K562 (cell line): ENCODE data around the gene PEX10. TPM values are rescaled to one million over a fixed set of nuclear protein-coding genes. Genes with fewer than 3 reads are reported as not detected.

Experiments
- ATF4 ChIP-seq: fragments of 450-650 bp; formaldehyde crosslinking; IDR thresholded peaks from 2 replicates; pipeline ENCODE4 v1.4.0; 2022; ENCODE audit warnings: mild to moderate bottlenecking, moderate library complexity
- BRD9 ChIP-seq: fragments of 450-650 bp; IDR thresholded peaks from 2 replicates; pipeline ENCODE4 v1.6.1; 2018; ENCODE audit warnings: low read depth; ENCODE audit not compliant: partially characterized antibody
- CBFA2T2 ChIP-seq: fragments of 450-650 bp; conservative IDR thresholded peaks from 2 replicates; pipeline ENCODE4 v1.6.1; 2017; ENCODE audit warnings: mild to moderate bottlenecking
- CBX2 ChIP-seq: fragments of 200-600 bp; sonication (generic); IDR thresholded peaks from one replicate; pipeline ENCODE4 v1.6.1; 2012; ENCODE audit warnings: mild to moderate bottlenecking, low read length, inconsistent platforms; ENCODE audit not compliant: insufficient read depth, poor library complexity, severe bottlenecking
- COPS2 ChIP-seq: fragments of 450-650 bp; conservative IDR thresholded peaks from 2 replicates; pipeline ENCODE4 v1.6.1; 2016; ENCODE audit warnings: mild to moderate bottlenecking, moderate library complexity
- EGR1 ChIP-seq: fragments of 450-650 bp; conservative IDR thresholded peaks from 2 replicates; pipeline ENCODE4 v1.6.1; 2017; ENCODE audit warnings: mild to moderate bottlenecking
- EHMT2 ChIP-seq: fragments of 450-650 bp; IDR thresholded peaks from 2 replicates; pipeline ENCODE4 v1.6.1; 2018; ENCODE audit warnings: antibody characterized with exemption
- EZH2 ChIP-seq: IDR thresholded peaks from 2 replicates; pipeline ENCODE4 v1.6.1; 2012; ENCODE audit warnings: low read depth, mild to moderate bottlenecking, inconsistent platforms, low read length, borderline replicate concordance
- FOXJ2 ChIP-seq: fragments of 200-800 bp; sonication (Bioruptor generic); IDR thresholded peaks from 2 replicates; pipeline ENCODE4 v1.6.1; 2016; ENCODE audit warnings: missing genetic modification characterization, missing compliant biosample characterization
- HBP1 ChIP-seq: fragments of 450-650 bp; formaldehyde crosslinking; IDR thresholded peaks from 2 replicates; pipeline ENCODE4 v1.4.0; 2022; ENCODE audit warnings: missing genetic modification characterization
- HNRNPL ChIP-seq: fragments of 200-400 bp; formaldehyde crosslinking; IDR thresholded peaks from 2 replicates; pipeline ENCODE4 v1.6.1; 2017; ENCODE audit warnings: low read depth, mild to moderate bottlenecking, low read length
- KDM2B ChIP-seq: fragments of 250-450 bp; sonication (Bioruptor Pico); IDR thresholded peaks from 2 replicates; pipeline ENCODE4 v1.8.0; 2021; ENCODE audit warnings: mild to moderate bottlenecking, moderate library complexity
- MCM3 ChIP-seq: fragments of 450-650 bp; IDR thresholded peaks from 2 replicates; pipeline ENCODE4 v1.6.1; 2016
- NCOA2 ChIP-seq, 2 experiments: fragments of 450-650 bp; IDR thresholded peaks; 2 replicates each; pipeline ENCODE4 v1.6.1; 2018; ENCODE audit warnings: mild to moderate bottlenecking in 2 of 2, moderate library complexity in 1 of 2; ENCODE audit not compliant: partially characterized antibody in 2 of 2
- NR1H2 ChIP-seq: sonication (generic); formaldehyde crosslinking; IDR thresholded peaks from 2 replicates; pipeline ENCODE4 v1.4.0; 2020; ENCODE audit warnings: mild to moderate bottlenecking, missing genetic modification reagents
- RB1 ChIP-seq: fragments of 450-650 bp; IDR thresholded peaks from 2 replicates; pipeline ENCODE4 v1.6.1; 2017; ENCODE audit warnings: low read depth, mild to moderate bottlenecking
- RNF2 ChIP-seq: sonication (generic); IDR thresholded peaks from 2 replicates; pipeline ENCODE4 v1.6.1; 2016
- SP2 ChIP-seq: IDR thresholded peaks from 2 replicates; pipeline ENCODE4 v1.6.1; 2011; ENCODE audit warnings: mild to moderate bottlenecking, low read depth, low read length, moderate library complexity; ENCODE audit not compliant: poor library complexity, severe bottlenecking; ENCODE audit errors: extremely low read depth
- TCF7 ChIP-seq: sonication (generic); IDR thresholded peaks from 2 replicates; pipeline ENCODE4 v1.6.1; 2016; ENCODE audit warnings: antibody characterized with exemption, borderline replicate concordance
- TEAD4 ChIP-seq, 2 experiments: sonication (generic) in 1 of 2; formaldehyde crosslinking in 1 of 2; IDR thresholded peaks; 2 replicates each; pipeline versions ENCODE4 v1.6.1 to v1.8.0; 2012 to 2022; ENCODE audit warnings: borderline replicate concordance in 1 of 2, inconsistent platforms in 1 of 2, low read length in 1 of 2, mild to moderate bottlenecking in 1 of 2, missing genetic modification reagents in 1 of 2
- THRAP3 ChIP-seq: fragments of 450-650 bp; IDR thresholded peaks from 2 replicates; pipeline ENCODE4 v1.6.1; 2016; ENCODE audit warnings: mild to moderate bottlenecking, inconsistent platforms, borderline replicate concordance
- TSC22D4 ChIP-seq: fragments of 450-650 bp; IDR thresholded peaks from 2 replicates; pipeline ENCODE4 v1.6.1; 2016; ENCODE audit warnings: missing genetic modification characterization, missing biosample characterization, control low read depth
- ZNF124 ChIP-seq: sonication (generic); formaldehyde crosslinking; IDR thresholded peaks from 2 replicates; pipeline ENCODE4 v1.8.1; 2022; ENCODE audit warnings: missing genetic modification reagents
- ZNF408 ChIP-seq: fragments of 250-450 bp; sonication (Bioruptor Pico); IDR thresholded peaks from 2 replicates; pipeline ENCODE4 v1.4.0; 2020; ENCODE audit warnings: low read depth, mild to moderate bottlenecking, moderate library complexity
- ZSCAN29 ChIP-seq: fragments of 450-650 bp; IDR thresholded peaks from 2 replicates; pipeline ENCODE4 v1.6.1; 2017
- polyA plus RNA-seq, 8 experiments: library from polyadenylated mRNA; depleted of rRNA in 4 of 8; stranded (reverse) in 5 of 8; unstranded in 3 of 8; fragments of >200 nt; fragmentation: Nextera tagmentation in 2 of 8; fragmentation: Illumina TruSeq in 1 of 8; extraction: Ambion mirVana in 2 of 8; extraction: Trizol in 1 of 8; gene quantifications; 2 replicates each; pipeline versions ENCODE4 v1.2.1 to v1.2.3, GENCODE V29; 2011 to 2014; ENCODE audit warnings: inconsistent platforms in 1 of 8, missing spikeins in 1 of 8
- total RNA-seq, 7 experiments: library from RNA; depleted of rRNA in 6 of 7; stranded (reverse); fragments of >200 nt in 6 of 7; fragmentation: Illumina TruSeq in 2 of 7; extraction: Trizol in 2 of 7; gene quantifications; 2 replicates each; pipeline versions ENCODE4 v1.2.1 to v1.2.3, GENCODE V29; 2011 to 2021; ENCODE audit warnings: low replicate concordance in 1 of 7

Gene PEX10
- total and polyA plus RNA-seq, 9 of the 15 experiments (the other 6 are each of a cell fraction or from before 2014, with no cell fraction given), result 0.03 to 26.2 (median 8.7) TPM

- TF ChIP-seq KDM2B (CRISPR knock-in tag) (peak; percentile 77; the same call in 1 of the 2 replicates), HBP1 (no peak), EHMT2 (no peak), CBFA2T2 (no peak), ZNF408 (CRISPR knock-in tag) (no peak), TCF7 (no peak), FOXJ2 (no peak), MCM3 (no peak), EZH2 (no peak), SP2 (no peak), NCOA2 (IDR thresholded peaks at IDR 0.05; ENCODE audit: partially characterized antibody in 2 of 2) (no peak), ZNF124 (CRISPR knock-in tag) (no peak), COPS2 (no peak), TEAD4 (IDR thresholded peaks at IDR 0.05; ENCODE audit: low read length) (no peak), TEAD4 (CRISPR knock-in tag; IDR thresholded peaks at IDR 0.05; ENCODE audit: borderline replicate concordance) (no peak), RNF2 (peak; percentile 38; the same call in 1 of the 2 replicates), NR1H2 (CRISPR knock-in tag) (no peak), RB1 (peak; percentile 89), ATF4 (CRISPR knock-in tag) (no peak), THRAP3 (no peak), EGR1 (0 out of 2 replicates have a peak, but pooled peaks have one; percentile 24), HNRNPL (no peak), ZSCAN29 (no peak), TSC22D4 (tag) (no peak), CBX2 (no peak), BRD9 (no peak)
Observed at GRCh38 chr1:2412773-2413494, 570 bp upstream of the PEX10 start (continued).
